ENCODE data around the gene CFAP97D1.

Gene CFAP97D1

GRCh38 chr17:43800736-43801135 lies 20.5 kb downstream of the CFAP97D1 start:
- no peak for DNase-seq

GRCh38 chr17:43801844-43802243 lies 21.6 kb downstream of the CFAP97D1 start:
- no peak for DNase-seq

- no peak for DNase-seq
These were observed 23.5 kb downstream of the CFAP97D1 start for GRCh38 chr17:43803758-43804157.

GRCh38 chr17:43805117-43805516 lies 24.9 kb downstream of the CFAP97D1 start:
- no peak for DNase-seq

- DNase-seq: no peak
These were observed 27.8 kb downstream of the CFAP97D1 start for GRCh38 chr17:43808076-43808475.

- no peak for DNase-seq
These were observed 28.9 kb downstream of the CFAP97D1 start for GRCh38 chr17:43809121-43809520.

GRCh38 chr17:43810226-43810715 lies 30.0 kb downstream of the CFAP97D1 start:
- no peak for DNase-seq

- no peak for DNase-seq
These were observed 30.6 kb downstream of the CFAP97D1 start for GRCh38 chr17:43810823-43811222.

- DNase-seq: no peak
These were observed 32.4 kb downstream of the CFAP97D1 start for GRCh38 chr17:43812396-43813265.

- DNase-seq: no peak
These were observed 33.2 kb downstream of the CFAP97D1 start for GRCh38 chr17:43813386-43813785.

- DNase-seq: no peak
These were observed 33.8 kb downstream of the CFAP97D1 start for GRCh38 chr17:43814026-43814425.

- DNase-seq: no peak
These were observed 34.5 kb downstream of the CFAP97D1 start for GRCh38 chr17:43814714-43815113.

- DNase-seq: no peak
These were observed 36.4 kb downstream of the CFAP97D1 start for GRCh38 chr17:43816336-43817320.

GRCh38 chr17:43817826-43818225 lies 37.6 kb downstream of the CFAP97D1 start:
- no peak for DNase-seq

GRCh38 chr17:43818966-43819365 lies 38.7 kb downstream of the CFAP97D1 start:
- no peak for DNase-seq

- DNase-seq: no peak
These were observed 40.5 kb downstream of the CFAP97D1 start for GRCh38 chr17:43820759-43821158.

GRCh38 chr17:43822570-43823190 lies 42.4 kb downstream of the CFAP97D1 start:
- no peak for DNase-seq

- no peak for DNase-seq
These were observed 43.3 kb downstream of the CFAP97D1 start for GRCh38 chr17:43823350-43824084.

GRCh38 chr17:43825567-43825966 lies 45.3 kb downstream of the CFAP97D1 start:
- DNase-seq: no peak

GRCh38 chr17:43826206-43826605 lies 46.0 kb downstream of the CFAP97D1 start:
- DNase-seq: no peak

GRCh38 chr17:43827596-43827995 lies 47.4 kb downstream of the CFAP97D1 start:
- no peak for DNase-seq

GRCh38 chr17:43829738-43830137 lies 49.5 kb downstream of the CFAP97D1 start:
- DNase-seq: no peak

Measured in KG1 (cell line).